Measurements from ENCODE around the gene SLC39A9. TPM values are rescaled to one million over a fixed set of nuclear protein-coding genes. Genes with fewer than 3 reads are reported as not detected.

The SLC39A9 gene
- total and polyA plus RNA-seq, 2 of the 4 experiments (the other 2 are of a cell fraction): 41.4 to 168 TPM

- H2AK9ac ChIP-seq (replicated peaks; ENCODE audit: low read depth, low read length, poor library complexity): no peak overlapping the region
- ATAC-seq (ENCODE audit: low read depth): no peak
- H4K20me1 ChIP-seq (ENCODE audit: insufficient read depth, low read length): peaks cover 4% of the 10 kb centered on the region; the same call in 1 of the 2 replicates
- no peaks in the 10 kb centered on the region for H3K4me1 ChIP-seq (ENCODE audit: control insufficient read depth, insufficient read depth, low read length)
- POLR2A ChIA-PET (ENCODE audit: unreplicated experiment): no interaction called here
- in situ Hi-C loops (cut with MboI; ENCODE audit: low sequenced_read_pairs) (no loop called here), dilution Hi-C loops (cut with HindIII; ENCODE audit: low sequenced_read_pairs, unreplicated experiment) (no loop called here), intact Hi-C loops (cut with micrococcal nuclease) (no loop called here)
- no peaks in the 10 kb centered on the region for H3K9me3 ChIP-seq (ENCODE audit: control insufficient read depth, insufficient read depth, low read length)
- H2BK120ac ChIP-seq (ENCODE audit: low read depth, low read length): no peak overlapping the region
- WGBS, 2 experiments (ENCODE audit: extremely low coverage in 2 of 2, insufficient read length in 1 of 2): no CpG with 5 or more reads among the region's 1 CpG
- H3K4me3 ChIP-seq (ENCODE audit: insufficient read depth, low read depth, low read length): no peak overlapping the region
- H3K27ac ChIP-seq (ENCODE audit: insufficient read depth, low read length): no peak overlapping the region
- no peak for DNase-seq
- H3K9me1 ChIP-seq (ENCODE audit: insufficient read depth, low read length): no peaks in the 10 kb centered on the region
- no peak overlapping the region for H3K23ac ChIP-seq (ENCODE audit: low read depth, low read length)
- no peak overlapping the region for H4K91ac ChIP-seq (ENCODE audit: insufficient read depth, low read depth, low read length)
- H2AK5ac ChIP-seq (ENCODE audit: low read depth, low read length): no peak overlapping the region
- no peak overlapping the region for H3K14ac ChIP-seq (replicated peaks; ENCODE audit: low read depth, low read length)
- H2BK15ac ChIP-seq (ENCODE audit: low read depth, low read length): no peak overlapping the region
- H3K27me3 ChIP-seq (ENCODE audit: control insufficient read depth, insufficient read depth, low read length): no peaks in the 10 kb centered on the region
- H2BK20ac ChIP-seq (ENCODE audit: low read depth, low read length): no peak overlapping the region
- no peak overlapping the region for H3K18ac ChIP-seq (ENCODE audit: low read depth, low read length)
- TF ChIP-seq RFX5 (IDR thresholded peaks at IDR 0.05; ENCODE audit: low read depth, low read length) (no peak), NFE2L2 (IDR thresholded peaks at IDR 0.05; ENCODE audit: low read depth, low read length) (no peak), RCOR1 (IDR thresholded peaks at IDR 0.05; ENCODE audit: insufficient replicate concordance, low read length) (no peak), CHD1 (IDR thresholded peaks at IDR 0.05; ENCODE audit: low read depth, low read length) (no peak), SMC3 (IDR thresholded peaks at IDR 0.05; ENCODE audit: low read depth, low read length) (no peak), USF2 (IDR thresholded peaks at IDR 0.05; ENCODE audit: low read depth, low read length) (no peak), RAD21 (IDR thresholded peaks at IDR 0.05; ENCODE audit: low read length) (no peak)
- no peak overlapping the region for H3K56ac ChIP-seq (ENCODE audit: extremely low read depth, insufficient read depth, low read length)
- H3K4me2 ChIP-seq (ENCODE audit: low read depth, low read length): no peak overlapping the region
- BruUV-seq (replicated peaks): no TSS peak
- no peak overlapping the region for H3K9ac ChIP-seq (ENCODE audit: low read depth, low read length)
- peaks cover 3 to 9% of the 10 kb centered on the region in 2 experiments; a peak in 2 of 4 replicates for H3K79me1 ChIP-seq (ENCODE audit: low read depth in 1 of 2, low read length in 2 of 2)
- H4K8ac ChIP-seq (ENCODE audit: low read depth in 2 of 2, low read length in 2 of 2): no peak overlapping the region
- H3K4ac ChIP-seq (ENCODE audit: low read depth, low read length): no peak overlapping the region
- no peak overlapping the region for H2BK5ac ChIP-seq (ENCODE audit: low read depth, low read length, poor library complexity, severe bottlenecking)
- peaks cover 18% of the 10 kb centered on the region for H3K36me3 ChIP-seq (ENCODE audit: control insufficient read depth, insufficient read depth, low read length)
- no peak overlapping the region for H4K5ac ChIP-seq (ENCODE audit: low read depth, low read length)
- CTCF ChIA-PET: interaction anchor here (0.7 to 1.7 kb wide), 4 partner anchors 9 to 217 kb away, joined by 3 to 6 read pairs (median 4); no protein-coding TSS in a partner anchor
- H2AFZ ChIP-seq (replicated peaks; ENCODE audit: low read length, poor library complexity): no peak overlapping the region
These were observed 60.6 kb downstream of the SLC39A9 start for GRCh38 chr14:69459122-69459521.
